GM12874 (cell line): Measurements from ENCODE around the gene GPR156.

Experiments
- CTCF ChIP-seq: IDR thresholded peaks from 2 replicates; pipeline ENCODE4 v1.5.1; 2011; ENCODE audit warnings: low read depth, mild to moderate bottlenecking, control low read depth, low read length, moderate library complexity; ENCODE audit not compliant: insufficient read depth

GPR156 gene

GRCh38 chr3:120147072-120147871, 137.8 kb downstream of the GPR156 start:
- 0 out of 2 replicates have a peak, but pooled peaks have one; percentile 16 for TF ChIP-seq CTCF

GRCh38 chr3:120145542-120146285, 139.3 kb downstream of the GPR156 start:
- no peak for TF ChIP-seq CTCF

- no peak for TF ChIP-seq CTCF
Observed at GRCh38 chr3:120144267-120144666, 140.8 kb downstream of the GPR156 start.

- no peak for TF ChIP-seq CTCF
Observed at GRCh38 chr3:120143676-120144075, 141.3 kb downstream of the GPR156 start.

- no peak for TF ChIP-seq CTCF
Observed at GRCh38 chr3:120142236-120142635, 142.8 kb downstream of the GPR156 start.

- TF ChIP-seq CTCF = no peak
Observed at GRCh38 chr3:120140098-120140742, 144.8 kb downstream of the GPR156 start.

GRCh38 chr3:120139140-120139539, 145.9 kb downstream of the GPR156 start:
- no peak for TF ChIP-seq CTCF
